Right ventricle myocardium superior (tissue), 1 donor: Measurements from ENCODE around the gene RAMP3. TPM values are rescaled to one million over a fixed set of nuclear protein-coding genes. Genes with fewer than 3 reads are reported as not detected.
"Not testable (repeated sequence)": the region's sequence is repeated elsewhere in the genome, so short reads cannot be mapped to it uniquely, and the experiment has no call there.

Source experiments
- ATAC-seq: fragments of 200-7000 bp; cut with Tn5 transposase; one replicate; pipeline ENCODE4 v1.9.1; 2020; ENCODE audit warnings: mild to moderate bottlenecking; ENCODE audit not compliant: poor library complexity
- DNase-seq: peaks from one replicate; pipeline ENCODE4 v3.0.0-alpha.2; 2020
- intact Hi-C: fragments of 100-400 bp; cut with DNase I; formaldehyde crosslinking; loops from one replicate; pipeline ENCODE4 v1.11.2; 2022
- long read RNA-seq: library from polyadenylated mRNA; unstranded; transcript quantifications from one replicate; pipeline ENCODE4 v2.0.0, GENCODE V29; 2021
- total RNA-seq: library from RNA; stranded (reverse); fragmentation: NEBNext Ultra II Directional; extraction: Animal tissue kit (Norgen Biotek cat#: 25700); gene quantifications from one replicate; pipeline ENCODE4 v1.2.1, GENCODE V29; 2021
- donor health status: DM: no; HTN: yes; CAD: no; lungs with severe emphysema.

Gene RAMP3, protein sequence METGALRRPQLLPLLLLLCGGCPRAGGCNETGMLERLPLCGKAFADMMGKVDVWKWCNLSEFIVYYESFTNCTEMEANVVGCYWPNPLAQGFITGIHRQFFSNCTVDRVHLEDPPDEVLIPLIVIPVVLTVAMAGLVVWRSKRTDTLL
- total RNA-seq, result 31.2 TPM
- long read RNA-seq, transcript RAMP3-201 (3 exons, 1,323 nt), result major isoform, 64 of 83 reads
- long read RNA-seq, partial matches to known transcripts, result 2 of 83 reads
- long read RNA-seq, other reads (novel, unspliced or antisense), result 16 of 83 reads

DNA sequence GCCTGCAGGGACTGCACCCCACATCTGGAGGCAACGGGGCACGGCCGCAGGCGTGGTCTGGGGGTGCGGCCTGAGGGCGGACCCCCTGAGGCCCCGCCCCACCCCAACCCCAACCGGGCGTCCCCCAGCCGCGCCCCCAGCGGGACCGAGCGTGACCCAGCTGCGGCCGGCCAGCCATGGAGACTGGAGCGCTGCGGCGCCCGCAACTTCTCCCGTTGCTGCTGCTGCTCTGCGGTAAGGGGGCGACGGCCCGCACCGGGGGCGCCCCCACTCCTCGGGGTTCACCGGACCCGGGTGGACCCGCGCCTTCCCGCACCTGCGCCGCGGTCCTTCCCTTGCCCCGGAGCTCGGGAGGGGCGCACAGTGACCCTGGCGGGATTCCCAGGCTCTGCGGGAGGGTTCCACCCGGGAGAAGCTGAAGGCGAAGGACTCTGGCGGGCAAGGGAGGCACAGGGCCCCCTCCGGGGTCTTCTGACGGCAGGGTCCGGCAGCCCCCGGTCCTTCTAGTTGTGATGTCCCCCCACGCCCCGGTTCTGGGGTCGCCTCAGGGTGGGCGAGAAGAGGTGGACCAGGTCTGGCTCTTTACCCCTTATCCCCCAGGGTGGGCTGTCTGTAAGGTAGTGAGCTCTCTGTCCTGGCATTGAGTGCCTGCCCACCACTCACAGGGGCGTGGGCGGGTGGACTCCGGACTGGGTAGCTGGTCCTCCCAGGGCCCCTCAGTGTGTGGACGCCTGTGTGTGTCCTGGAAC, at the start of gene RAMP3:
RAMP3 (plus strand) TSS at position 139 of the 749 bp plus-strand sequence; CDS start at position 177, 38 bp downstream.
- DNase-seq (peak; percentile 52), ATAC-seq (peak; percentile 48)
- intact Hi-C loops, result no loop called here

DNA sequence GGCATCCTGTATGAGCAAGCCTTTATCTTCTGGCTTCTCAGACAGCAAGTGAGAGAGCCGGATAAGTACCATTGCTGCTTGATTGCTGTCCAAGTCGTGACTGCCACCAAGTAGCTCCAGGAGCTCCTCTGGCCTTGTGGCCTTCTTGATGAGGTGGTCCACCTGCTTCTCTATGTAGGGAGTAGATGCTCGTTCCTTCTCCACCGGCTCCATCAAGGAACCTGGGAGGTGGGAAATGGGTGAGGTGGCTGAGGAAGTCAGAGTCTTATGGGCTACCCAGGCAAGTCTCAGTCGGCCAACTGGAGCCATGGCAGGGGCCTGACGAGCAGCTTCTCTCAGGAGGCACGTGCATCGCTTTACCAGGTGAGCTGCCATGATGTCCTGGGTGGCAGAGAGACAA, 48.7 kb upstream of the RAMP3 start:
- intact Hi-C loops, result loop anchor here (5.0 kb wide), 1 partner anchor 107 kb away; the partner anchor contains the start of gene CCM2
- ATAC-seq (no peak), DNase-seq (peak; percentile 21)

DNA sequence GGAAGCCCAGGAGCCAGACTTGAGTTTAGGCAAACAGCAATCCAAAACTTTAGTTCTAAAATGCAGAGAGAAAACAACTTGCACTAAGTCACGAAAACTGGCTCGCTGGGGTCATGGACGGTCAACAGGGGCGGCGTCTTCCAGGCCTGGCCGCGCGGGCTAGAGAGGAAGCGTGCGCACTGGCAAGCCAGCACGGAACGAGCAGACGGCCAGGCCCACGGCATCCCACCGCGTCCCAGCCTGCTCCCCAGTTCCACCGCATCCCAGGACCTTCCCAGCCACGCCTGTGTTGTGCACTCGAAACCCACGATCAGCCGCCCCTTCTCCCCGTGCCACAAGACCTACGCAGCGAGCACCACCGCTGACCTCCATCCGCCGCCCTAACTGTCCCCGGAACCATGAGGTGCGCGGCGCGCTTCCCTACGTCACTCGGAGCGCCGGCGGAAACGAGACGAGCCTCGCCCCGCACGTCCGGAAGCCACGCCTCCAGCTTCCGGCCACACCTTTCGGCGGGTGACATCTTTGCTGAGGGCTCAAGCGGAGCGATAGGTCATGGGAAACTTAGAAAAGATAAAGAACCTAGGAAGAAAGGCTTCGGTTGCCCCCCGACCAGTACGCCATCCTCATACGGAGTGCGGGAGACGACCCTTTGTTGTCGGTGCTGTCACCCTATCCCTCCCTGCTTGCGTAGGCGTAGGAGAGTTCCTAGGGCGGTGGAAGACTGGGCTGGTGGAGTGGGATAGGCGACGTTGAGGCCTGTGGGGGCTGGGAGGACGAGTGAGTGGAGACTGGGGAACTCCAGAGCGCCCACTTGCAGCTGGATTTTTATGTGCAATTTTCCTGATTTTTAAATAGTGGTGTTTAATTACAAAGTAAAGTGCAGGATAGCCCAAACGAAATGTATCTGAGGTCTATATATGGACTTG, 46.0 kb upstream of the RAMP3 start, which contains the start of gene TBRG4:
TBRG4 (minus strand) TSS at position 400 of the 926 bp plus-strand sequence. CDS start 2,460 bp downstream, outside the sequence.
- intact Hi-C loops, result no loop called here

DNA sequence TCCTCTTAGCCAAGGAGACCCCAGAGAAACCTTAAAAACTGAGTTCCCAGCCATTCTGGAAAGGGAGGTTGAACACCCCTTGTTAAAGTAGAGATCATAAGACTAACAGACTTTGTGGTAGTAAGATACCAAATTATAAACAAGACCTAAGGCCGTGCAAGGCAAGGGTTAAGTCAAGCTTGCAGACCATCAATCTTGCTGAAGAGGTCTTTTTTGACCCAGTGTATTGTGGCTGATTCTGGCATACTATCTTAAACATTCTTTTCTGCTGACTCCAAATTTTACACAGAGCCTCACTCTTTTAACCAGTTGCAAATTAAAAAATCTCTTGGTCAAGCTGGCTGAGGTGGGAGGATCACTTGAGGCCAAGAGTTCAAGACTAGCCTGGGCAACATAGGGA, 44.9 kb upstream of the RAMP3 start:
- DNase-seq (no peak), ATAC-seq (no peak)
- intact Hi-C loops, result no loop called here

More for the DNA sequence above, 46.0 kb upstream of the RAMP3 start, which contains the start of gene TBRG4:
- DNase-seq (peak; percentile 98), ATAC-seq (peak; percentile 100)

DNA sequence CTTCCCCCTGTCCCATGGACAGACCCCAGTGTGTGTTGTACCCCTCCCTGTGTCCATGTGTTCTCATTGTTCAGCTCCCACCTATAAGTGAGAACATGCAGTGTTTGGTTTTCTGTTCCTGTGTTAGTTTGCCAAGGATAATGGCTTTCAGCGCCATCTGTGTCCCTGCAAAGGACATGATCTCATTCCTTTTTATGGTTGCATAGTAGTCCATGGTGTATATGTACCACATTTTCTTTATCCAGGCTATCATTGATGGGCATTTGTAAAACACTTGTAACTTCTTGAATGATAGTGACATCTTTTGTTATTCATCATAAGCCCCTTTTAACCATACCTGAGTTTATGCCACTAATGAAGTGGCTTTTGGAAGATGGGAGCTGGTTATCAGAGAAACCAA, 43.3 kb upstream of the RAMP3 start:
- DNase-seq, ATAC-seq, intact Hi-C loops: not testable (repeated sequence)

DNA sequence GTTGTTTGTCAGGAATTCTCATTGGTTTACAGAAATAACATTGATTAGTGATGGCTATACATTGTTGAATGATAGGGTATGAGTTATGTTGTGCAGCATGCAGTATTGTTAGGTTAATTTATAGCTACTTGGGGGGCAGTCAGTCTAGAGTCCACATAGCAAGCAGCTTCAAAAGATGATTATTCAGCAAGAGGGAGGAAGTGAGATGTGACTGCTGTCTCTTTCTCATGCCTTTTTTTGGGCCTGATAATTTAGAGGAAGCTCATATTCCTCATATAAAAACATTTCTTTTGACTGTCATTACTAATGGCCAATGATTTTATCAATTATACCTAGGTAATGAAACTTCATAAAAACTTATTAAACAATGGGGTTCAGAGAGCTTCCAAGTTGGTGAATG, 42.7 kb upstream of the RAMP3 start:
- no peak for DNase-seq
- intact Hi-C loops, result no loop called here
- no peak for ATAC-seq

DNA sequence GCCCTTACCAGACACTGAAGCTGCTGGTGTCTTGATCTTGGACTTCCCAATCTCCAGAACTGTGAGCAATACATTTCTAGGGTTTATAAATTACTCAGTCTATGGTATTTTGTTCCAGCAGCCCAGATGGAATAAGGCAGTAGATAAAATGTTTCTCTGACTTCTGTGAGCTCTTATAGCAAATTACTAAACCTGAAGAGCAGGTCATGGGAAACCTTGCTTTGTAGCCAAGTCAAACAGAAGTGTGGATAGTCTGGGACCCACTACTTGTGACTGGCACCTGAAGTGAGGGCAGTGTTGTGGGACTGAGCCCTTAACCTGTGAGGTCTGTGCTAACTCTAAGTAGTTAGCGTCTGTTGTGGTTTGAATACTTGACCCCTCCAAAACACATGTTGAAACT, 41.5 kb upstream of the RAMP3 start:
- no peak for DNase-seq
- ATAC-seq, result no peak
- intact Hi-C loops, result no loop called here

DNA sequence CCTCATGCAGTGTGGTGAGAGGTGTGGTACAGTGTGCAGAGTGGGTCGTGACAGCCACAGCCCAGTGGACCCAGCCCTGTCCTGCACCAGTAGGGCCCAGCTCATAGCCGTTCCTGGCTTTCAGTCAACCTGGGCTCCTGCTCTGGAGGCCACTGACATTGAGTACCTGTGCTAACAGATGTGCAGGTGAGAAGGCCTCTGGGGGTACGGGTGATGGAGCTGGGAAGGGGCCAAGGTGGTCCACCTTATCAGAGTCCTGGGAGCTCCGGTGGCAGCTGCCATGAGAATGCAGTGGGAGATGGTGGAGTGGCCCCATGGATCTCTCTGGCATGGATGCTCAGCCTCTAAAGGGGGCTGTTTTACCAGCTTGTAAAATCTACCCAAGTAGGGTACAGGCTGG, 40.0 kb upstream of the RAMP3 start:
- no peak for ATAC-seq
- intact Hi-C loops, result no loop called here

DNA sequence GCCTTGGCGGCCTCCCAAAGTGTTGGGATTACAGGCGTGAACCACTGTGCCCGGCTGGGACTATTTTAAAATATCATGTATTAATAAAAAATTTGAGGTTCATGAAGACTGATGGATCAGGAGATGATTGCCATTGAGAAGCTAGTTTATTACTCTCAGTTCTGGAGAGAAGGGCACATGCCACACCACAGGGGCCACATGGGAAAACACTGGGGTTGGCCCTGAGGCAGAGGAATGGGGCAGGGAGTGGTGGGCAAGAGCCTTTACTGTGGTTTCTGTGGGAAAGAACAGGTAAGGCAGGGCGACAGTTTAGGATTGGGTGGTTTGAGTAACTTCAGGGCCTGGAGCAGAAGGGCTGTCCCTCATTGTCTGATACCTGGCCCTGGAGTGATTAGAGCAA, 39.3 kb upstream of the RAMP3 start:
- intact Hi-C loops, result no loop called here
- DNase-seq (no peak), ATAC-seq (no peak)

More for the DNA sequence above, 40.0 kb upstream of the RAMP3 start:
- DNase-seq, result no peak

DNA sequence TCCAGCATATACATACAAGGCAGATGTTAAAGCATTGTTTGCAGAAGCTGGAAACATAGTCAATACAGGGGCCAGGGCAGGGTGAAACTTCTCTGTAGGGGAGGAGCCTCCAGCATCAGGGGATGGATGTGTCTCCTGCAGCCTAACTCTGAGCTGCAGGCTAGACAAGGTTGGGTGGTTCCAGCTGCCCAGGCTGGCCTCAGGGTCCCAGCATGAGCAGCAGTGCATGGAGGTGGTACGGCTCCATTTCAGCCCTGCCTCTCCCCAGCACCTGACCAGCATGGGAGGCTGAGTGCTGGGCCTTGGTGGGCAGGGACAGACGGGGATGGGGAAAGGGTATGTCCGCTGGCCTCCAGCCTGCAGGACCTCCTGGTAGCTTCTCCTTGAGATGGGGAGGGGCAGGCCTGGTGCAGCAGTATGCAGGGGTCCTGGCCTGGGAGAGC, 38.7 kb upstream of the RAMP3 start:
- DNase-seq (no peak), ATAC-seq (no peak)
- intact Hi-C loops, result no loop called here

DNA sequence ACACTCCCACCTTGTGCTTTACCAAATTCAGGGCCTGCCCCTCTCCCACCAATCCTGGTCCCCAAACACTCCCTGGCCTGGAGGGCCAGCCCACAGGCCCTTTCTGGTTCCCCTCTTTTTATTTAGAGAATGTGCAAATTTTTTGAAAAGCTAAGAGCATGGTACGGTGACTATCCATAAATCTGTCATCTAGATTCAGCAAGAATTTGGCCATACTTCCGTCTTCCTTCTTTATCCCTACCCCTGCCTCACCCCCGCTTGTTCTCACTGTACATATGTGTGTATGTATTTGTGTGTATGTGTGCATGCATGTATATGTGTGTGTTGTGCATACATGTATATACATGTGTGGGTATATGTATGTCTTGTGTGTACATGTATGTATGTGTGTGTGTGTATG, 38.0 kb upstream of the RAMP3 start:
- ATAC-seq (no peak), DNase-seq (no peak)
- intact Hi-C loops, result no loop called here

DNA sequence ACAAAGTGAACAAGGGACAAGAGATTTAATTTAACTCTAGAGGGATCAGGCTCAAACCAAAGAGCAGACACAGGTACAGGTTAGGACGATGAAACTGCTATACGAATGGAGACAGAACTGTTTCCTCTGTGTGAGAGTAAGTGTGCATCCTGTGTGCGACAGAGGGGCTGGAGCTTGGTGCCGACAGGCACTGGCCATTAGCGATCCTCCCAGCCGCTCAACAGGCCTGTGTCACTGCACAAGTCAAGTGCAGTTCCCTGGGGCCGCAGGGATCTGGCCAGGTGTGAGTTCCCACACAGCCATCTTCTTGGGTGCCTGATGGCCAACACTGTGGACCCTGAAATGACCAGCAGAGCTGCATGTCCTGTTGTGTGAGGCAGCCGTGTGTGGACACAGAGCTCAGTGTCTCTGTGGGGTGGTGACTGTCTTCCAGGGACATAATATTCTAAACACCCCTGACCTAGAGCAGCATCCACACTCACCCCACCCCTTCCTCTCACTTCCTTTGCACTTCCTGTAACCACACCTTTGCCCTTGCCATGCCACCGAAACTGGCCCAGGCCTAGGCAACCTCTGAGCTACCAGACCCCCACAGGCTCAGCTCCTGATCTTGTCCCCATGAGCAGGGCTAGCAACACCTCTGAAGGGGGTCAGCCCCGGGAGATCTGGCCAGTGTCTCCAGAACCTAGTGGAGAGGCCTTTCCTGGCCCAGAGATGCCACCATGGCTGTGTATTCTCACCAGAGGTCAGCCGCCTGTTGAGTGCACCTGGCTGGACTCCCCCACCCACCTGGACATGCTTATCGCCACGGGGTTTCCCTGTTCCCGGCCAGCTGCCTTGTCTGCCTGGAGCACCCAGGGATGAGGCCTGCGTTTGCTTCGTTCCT, 34.4 kb upstream of the RAMP3 start:
- no peak for ATAC-seq
- intact Hi-C loops, result loop anchor here (5.0 kb wide), 1 partner anchor 156 kb away; no protein-coding TSS in a partner anchor

DNA sequence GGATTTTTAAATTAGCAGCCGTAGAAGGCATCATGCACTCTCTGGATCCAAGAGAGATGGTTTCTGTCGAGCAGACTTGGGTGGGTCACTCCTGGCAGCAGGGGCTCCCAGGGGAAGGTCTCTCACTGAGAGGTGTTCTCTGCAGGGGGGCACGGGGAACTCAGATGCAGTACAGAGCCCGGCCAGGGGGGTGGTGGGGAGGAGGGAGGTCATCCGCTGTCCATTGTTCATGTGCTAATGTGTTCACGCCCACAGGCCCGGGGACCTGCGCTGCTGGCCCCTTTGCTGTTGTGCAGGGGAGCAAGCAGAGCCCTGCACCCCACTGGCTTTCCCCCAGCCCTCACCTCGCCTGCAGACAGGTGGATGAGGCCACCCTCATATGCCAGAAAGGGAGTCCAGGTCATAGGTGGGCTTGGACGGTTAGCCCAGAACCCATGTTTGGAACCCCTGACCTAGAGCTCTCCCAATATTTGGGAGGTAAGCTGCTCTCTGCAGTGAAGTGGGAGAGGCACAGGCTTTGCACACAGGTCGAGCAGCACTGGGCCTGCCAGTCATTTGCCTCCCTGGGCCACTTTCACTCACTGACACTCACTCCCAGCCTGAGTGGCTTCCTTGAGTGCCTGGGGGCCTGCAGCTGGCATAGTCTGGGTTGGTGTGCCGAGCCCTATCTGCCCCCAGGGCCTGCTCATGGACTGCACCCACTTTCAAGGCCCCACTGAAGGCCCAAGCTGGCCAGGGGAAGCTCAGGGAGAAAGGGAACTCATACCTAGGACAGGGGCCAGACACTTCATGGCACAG, 33.5 kb upstream of the RAMP3 start:
- intact Hi-C loops, result loop anchor here (5.0 kb wide), 1 partner anchor 157 kb away; no protein-coding TSS in a partner anchor
- ATAC-seq (no peak), DNase-seq (no peak)

More for the DNA sequence above, 34.4 kb upstream of the RAMP3 start:
- DNase-seq, result no peak

DNA sequence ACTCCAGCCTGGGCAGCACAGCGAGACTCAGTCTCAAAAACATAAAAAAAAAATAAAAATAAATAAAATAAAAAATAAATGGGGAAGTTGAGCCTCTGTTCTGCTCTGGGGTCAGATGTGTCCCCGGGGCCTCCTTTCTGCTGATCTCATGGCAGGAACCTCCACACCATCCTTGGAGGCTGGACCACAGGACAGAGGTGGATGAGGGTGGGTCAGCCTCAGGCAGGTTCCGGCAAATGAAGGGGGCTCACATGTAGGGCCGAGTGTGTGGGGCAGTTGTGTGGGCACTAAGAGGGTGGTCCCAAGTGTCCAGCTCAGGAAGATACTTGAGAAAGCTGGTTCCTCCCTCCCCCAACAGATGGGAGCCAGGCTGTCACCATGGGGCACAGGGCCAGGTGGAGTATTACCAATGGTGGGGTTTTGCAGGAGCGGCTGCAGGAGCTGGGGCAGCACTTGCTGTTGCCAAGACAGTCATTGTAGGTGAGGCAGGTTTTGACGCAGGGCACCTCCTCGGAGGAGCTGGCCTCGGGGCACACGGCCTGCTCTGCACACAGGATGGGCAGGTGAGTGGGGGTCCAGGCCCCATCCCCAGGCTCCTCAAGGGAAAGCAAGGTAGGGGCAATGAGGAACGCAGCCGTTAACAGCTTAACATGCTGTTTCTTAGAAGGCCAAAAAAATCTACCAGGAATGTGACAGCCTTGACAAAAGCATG, 32.2 kb upstream of the RAMP3 start:
- intact Hi-C loops, result no loop called here
- no peak for ATAC-seq
- DNase-seq, result no peak

DNA sequence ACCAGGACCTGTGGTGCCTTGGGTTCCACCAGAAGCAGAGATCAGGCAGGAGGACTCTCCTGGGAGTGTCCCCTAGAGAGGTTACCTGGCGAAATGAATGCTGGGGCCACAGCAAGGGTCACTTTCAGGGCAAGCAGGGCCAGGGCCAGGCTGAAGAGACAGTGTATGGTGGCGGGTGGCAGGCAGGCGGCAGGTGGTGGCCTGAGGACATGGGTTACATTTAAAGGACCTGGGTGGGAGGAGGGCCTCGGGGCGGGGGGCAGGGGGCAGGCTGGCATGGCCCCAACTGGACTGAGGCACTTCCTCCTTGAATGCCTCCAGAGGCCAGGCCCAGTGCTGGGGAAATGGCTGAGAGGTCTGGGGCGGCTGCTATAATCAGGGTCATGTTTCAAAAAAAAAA, 31.4 kb upstream of the RAMP3 start:
- ATAC-seq (no peak), DNase-seq (no peak)
- intact Hi-C loops, result no loop called here

DNA sequence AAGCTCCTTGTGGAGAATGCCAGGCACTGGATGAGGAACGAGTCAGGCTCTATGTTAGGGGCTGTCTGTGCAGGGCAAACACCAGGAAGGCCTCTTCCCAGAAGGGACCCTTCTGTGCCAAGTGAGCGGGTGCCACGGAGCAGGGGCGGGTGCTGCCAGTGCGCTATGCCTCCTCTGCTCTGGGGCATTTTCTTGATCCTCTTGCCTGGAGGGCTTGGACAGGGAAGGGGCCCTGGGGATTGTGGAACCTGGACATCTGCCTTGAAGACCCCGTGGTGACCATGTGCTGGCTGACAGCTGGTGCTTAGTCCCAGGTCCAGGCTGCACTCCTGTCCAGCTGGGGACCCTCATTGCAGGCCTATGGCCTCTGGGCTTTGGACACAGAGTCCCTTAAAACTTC, 30.7 kb upstream of the RAMP3 start:
- no peak for DNase-seq
- intact Hi-C loops, result no loop called here
- ATAC-seq, result no peak
